HepG2 (cell line): ENCODE data around the gene TMEM240. TPM values are rescaled to one million over a fixed set of nuclear protein-coding genes. Genes with fewer than 3 reads are reported as not detected.
A peak's percentile ranks its signal among the peaks of the same experiment; 100 is the strongest.

ENCODE experiments used
- ARID2 ChIP-seq: sonication (generic); formaldehyde crosslinking; IDR thresholded peaks from 2 replicates; pipeline ENCODE4 v1.8.1; 2022; ENCODE audit warnings: mild to moderate bottlenecking, missing genetic modification reagents, borderline replicate concordance
- GPN1 ChIP-seq: sonication (generic); formaldehyde crosslinking; IDR thresholded peaks from 2 replicates; pipeline ENCODE4 v1.5.1; 2020; ENCODE audit warnings: missing genetic modification reagents, borderline replicate concordance
- GTF2F1 ChIP-seq: fragments of 150-350 bp; IDR thresholded peaks from 2 replicates; pipeline ENCODE4 v1.6.1; 2014; ENCODE audit warnings: low read length
- HDAC2 ChIP-seq: sonication (generic); formaldehyde crosslinking; IDR thresholded peaks from 2 replicates; pipeline ENCODE4 v1.4.0; 2020; ENCODE audit warnings: missing genetic modification reagents
- MXI1 ChIP-seq: IDR thresholded peaks from 3 replicates; pipeline ENCODE4 v1.6.1; 2012; ENCODE audit warnings: low read depth, low read length, inconsistent platforms, borderline replicate concordance
- NFYB ChIP-seq: sonication (generic); formaldehyde crosslinking; IDR thresholded peaks from 2 replicates; pipeline ENCODE4 v1.4.0; 2020; ENCODE audit warnings: missing genetic modification reagents
- PAX8 ChIP-seq: sonication (generic); formaldehyde crosslinking; IDR thresholded peaks from 2 replicates; pipeline ENCODE4 v1.8.0; 2022; ENCODE audit warnings: mild to moderate bottlenecking, missing genetic modification reagents, borderline replicate concordance
- RARG ChIP-seq: sonication (generic); formaldehyde crosslinking; IDR thresholded peaks from 2 replicates; pipeline ENCODE4 v1.4.0; 2020; ENCODE audit warnings: low read depth, mild to moderate bottlenecking, missing genetic modification reagents
- TERF1 ChIP-seq: sonication (generic); formaldehyde crosslinking; IDR thresholded peaks from 2 replicates; pipeline ENCODE4 v1.8.0; 2022; ENCODE audit warnings: mild to moderate bottlenecking, missing genetic modification reagents, moderate library complexity
- ZFP36L2 ChIP-seq: sonication (generic); formaldehyde crosslinking; IDR thresholded peaks from 2 replicates; pipeline ENCODE4 v1.4.0; 2020; ENCODE audit warnings: missing genetic modification reagents
- ZNF570 ChIP-seq: sonication (generic); formaldehyde crosslinking; IDR thresholded peaks from 2 replicates; pipeline ENCODE4 v1.4.0; 2020; ENCODE audit warnings: mild to moderate bottlenecking, missing genetic modification reagents, borderline replicate concordance
- ZNF770 ChIP-seq: sonication (generic); formaldehyde crosslinking; IDR thresholded peaks from 2 replicates; pipeline ENCODE4 v1.5.0; 2020; ENCODE audit warnings: mild to moderate bottlenecking, missing genetic modification reagents
- polyA plus RNA-seq, 8 experiments: library from polyadenylated mRNA; depleted of rRNA in 3 of 8; stranded (reverse) in 7 of 8; unstranded in 1 of 8; fragments of >200 nt; fragmentation: Illumina TruSeq in 4 of 8; extraction: Trizol in 4 of 8; gene quantifications; 2 replicates each; pipeline versions ENCODE4 v1.2.1 to v1.2.3, GENCODE V29; 2011 to 2016; ENCODE audit warnings: low read depth in 4 of 8, missing spikeins in 1 of 8, mixed read lengths in 1 of 8; ENCODE audit not compliant: insufficient read depth in 1 of 8
- total RNA-seq, 5 experiments: library from RNA; depleted of rRNA; stranded (reverse); fragments of >200 nt; fragmentation: Illumina TruSeq; extraction: Trizol; gene quantifications; 2 replicates each; pipeline ENCODE4 v1.2.3, GENCODE V29; 2016; ENCODE audit warnings: low read depth in 1 of 5
- TF ChIP-seq, protein P1 (sequence below): sonication (generic); formaldehyde crosslinking; IDR thresholded peaks from 2 replicates; pipeline ENCODE4 v1.4.0; 2020; ENCODE audit warnings: missing genetic modification reagents
- TF ChIP-seq, protein P2 (sequence below): sonication (generic); formaldehyde crosslinking; IDR thresholded peaks from 2 replicates; pipeline ENCODE4 v1.4.0; 2020; ENCODE audit warnings: missing genetic modification reagents

The TMEM240 gene
- total and polyA plus RNA-seq, 2 of the 13 experiments (the other 11 are each of a cell fraction or from before 2014, with no cell fraction given) = 0.17 TPM; not detected in 1

DNA sequence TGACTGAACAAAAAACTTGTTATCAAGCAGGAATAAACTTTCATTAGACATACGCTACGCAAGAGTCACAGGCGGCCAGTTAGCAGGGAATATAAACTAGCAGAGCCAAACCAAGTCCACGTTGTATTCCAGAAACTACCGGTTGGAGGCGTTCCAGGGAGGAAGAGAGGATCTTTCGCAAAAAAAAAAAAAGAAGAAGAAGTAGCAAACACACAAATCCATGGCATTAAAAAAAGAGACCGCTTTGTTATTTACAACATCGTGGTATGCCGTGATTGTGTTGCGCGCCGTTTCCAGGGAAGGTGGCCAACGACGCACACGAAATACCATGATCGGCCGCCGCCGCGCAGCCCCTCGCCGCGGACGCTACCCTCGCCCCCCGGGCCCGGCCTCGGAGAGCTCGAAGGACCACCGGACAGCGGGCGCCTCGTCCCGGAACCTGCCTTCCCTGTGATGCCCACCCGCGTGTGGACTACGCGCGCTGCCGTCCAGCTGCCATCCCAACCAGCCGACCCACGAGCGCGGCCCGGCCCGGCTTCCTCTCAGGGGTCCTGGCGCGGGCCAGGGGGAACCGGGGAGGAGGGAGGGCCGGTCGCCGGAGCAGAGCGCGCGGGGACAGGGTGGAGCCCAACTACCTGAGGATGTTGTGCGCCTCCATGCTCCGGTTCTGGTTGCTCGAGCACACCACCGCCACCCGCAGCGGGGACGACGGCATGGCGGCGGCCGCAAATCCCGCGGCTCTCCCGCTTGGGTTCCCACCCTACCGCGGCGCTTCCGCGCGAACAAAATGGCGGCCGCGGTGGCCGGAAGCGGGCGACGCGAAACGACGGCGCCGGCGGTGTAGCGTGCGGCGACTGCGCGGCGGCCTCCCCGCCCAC is 33.7 kb upstream of the TMEM240 start (continued):
- TF ChIP-seq ZNF770 (CRISPR knock-in tag) = no peak
- peak; percentile 39; the same call in 1 of the 3 replicates for TF ChIP-seq MXI1
- TF ChIP-seq RARG (CRISPR knock-in tag) = no peak
- no peak for TF ChIP-seq PAX8
- no peak for TF ChIP-seq HDAC2 (CRISPR knock-in tag)
- TF ChIP-seq, protein P1, sequence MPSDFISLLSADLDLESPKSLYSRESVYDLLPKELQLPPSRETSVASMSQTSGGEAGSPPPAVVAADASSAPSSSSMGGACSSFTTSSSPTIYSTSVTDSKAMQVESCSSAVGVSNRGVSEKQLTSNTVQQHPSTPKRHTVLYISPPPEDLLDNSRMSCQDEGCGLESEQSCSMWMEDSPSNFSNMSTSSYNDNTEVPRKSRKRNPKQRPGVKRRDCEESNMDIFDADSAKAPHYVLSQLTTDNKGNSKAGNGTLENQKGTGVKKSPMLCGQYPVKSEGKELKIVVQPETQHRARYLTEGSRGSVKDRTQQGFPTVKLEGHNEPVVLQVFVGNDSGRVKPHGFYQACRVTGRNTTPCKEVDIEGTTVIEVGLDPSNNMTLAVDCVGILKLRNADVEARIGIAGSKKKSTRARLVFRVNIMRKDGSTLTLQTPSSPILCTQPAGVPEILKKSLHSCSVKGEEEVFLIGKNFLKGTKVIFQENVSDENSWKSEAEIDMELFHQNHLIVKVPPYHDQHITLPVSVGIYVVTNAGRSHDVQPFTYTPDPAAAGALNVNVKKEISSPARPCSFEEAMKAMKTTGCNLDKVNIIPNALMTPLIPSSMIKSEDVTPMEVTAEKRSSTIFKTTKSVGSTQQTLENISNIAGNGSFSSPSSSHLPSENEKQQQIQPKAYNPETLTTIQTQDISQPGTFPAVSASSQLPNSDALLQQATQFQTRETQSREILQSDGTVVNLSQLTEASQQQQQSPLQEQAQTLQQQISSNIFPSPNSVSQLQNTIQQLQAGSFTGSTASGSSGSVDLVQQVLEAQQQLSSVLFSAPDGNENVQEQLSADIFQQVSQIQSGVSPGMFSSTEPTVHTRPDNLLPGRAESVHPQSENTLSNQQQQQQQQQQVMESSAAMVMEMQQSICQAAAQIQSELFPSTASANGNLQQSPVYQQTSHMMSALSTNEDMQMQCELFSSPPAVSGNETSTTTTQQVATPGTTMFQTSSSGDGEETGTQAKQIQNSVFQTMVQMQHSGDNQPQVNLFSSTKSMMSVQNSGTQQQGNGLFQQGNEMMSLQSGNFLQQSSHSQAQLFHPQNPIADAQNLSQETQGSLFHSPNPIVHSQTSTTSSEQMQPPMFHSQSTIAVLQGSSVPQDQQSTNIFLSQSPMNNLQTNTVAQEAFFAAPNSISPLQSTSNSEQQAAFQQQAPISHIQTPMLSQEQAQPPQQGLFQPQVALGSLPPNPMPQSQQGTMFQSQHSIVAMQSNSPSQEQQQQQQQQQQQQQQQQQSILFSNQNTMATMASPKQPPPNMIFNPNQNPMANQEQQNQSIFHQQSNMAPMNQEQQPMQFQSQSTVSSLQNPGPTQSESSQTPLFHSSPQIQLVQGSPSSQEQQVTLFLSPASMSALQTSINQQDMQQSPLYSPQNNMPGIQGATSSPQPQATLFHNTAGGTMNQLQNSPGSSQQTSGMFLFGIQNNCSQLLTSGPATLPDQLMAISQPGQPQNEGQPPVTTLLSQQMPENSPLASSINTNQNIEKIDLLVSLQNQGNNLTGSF (CRISPR knock-in tag) = no peak
- TF ChIP-seq ZFP36L2 = no peak
- peak; percentile 56; the same call in 1 of the 2 replicates for TF ChIP-seq ZNF570 (CRISPR knock-in tag)
- TF ChIP-seq GPN1 (CRISPR knock-in tag) = no peak
- no peak for TF ChIP-seq NFYB (CRISPR knock-in tag)
- TF ChIP-seq ARID2 (CRISPR knock-in tag) = no peak
- TF ChIP-seq, protein P2, sequence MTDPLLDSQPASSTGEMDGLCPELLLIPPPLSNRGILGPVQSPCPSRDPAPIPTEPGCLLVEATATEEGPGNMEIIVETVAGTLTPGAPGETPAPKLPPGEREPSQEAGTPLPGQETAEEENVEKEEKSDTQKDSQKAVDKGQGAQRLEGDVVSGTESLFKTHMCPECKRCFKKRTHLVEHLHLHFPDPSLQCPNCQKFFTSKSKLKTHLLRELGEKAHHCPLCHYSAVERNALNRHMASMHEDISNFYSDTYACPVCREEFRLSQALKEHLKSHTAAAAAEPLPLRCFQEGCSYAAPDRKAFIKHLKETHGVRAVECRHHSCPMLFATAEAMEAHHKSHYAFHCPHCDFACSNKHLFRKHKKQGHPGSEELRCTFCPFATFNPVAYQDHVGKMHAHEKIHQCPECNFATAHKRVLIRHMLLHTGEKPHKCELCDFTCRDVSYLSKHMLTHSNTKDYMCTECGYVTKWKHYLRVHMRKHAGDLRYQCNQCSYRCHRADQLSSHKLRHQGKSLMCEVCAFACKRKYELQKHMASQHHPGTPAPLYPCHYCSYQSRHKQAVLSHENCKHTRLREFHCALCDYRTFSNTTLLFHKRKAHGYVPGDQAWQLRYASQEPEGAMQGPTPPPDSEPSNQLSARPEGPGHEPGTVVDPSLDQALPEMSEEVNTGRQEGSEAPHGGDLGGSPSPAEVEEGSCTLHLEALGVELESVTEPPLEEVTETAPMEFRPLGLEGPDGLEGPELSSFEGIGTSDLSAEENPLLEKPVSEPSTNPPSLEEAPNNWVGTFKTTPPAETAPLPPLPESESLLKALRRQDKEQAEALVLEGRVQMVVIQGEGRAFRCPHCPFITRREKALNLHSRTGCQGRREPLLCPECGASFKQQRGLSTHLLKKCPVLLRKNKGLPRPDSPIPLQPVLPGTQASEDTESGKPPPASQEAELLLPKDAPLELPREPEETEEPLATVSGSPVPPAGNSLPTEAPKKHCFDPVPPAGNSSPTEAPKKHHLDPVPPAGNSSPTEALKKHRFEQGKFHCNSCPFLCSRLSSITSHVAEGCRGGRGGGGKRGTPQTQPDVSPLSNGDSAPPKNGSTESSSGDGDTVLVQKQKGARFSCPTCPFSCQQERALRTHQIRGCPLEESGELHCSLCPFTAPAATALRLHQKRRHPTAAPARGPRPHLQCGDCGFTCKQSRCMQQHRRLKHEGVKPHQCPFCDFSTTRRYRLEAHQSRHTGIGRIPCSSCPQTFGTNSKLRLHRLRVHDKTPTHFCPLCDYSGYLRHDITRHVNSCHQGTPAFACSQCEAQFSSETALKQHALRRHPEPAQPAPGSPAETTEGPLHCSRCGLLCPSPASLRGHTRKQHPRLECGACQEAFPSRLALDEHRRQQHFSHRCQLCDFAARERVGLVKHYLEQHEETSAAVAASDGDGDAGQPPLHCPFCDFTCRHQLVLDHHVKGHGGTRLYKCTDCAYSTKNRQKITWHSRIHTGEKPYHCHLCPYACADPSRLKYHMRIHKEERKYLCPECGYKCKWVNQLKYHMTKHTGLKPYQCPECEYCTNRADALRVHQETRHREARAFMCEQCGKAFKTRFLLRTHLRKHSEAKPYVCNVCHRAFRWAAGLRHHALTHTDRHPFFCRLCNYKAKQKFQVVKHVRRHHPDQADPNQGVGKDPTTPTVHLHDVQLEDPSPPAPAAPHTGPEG (CRISPR knock-in tag) = peak; percentile 83; the same call in 1 of the 2 replicates
- no peak for TF ChIP-seq GTF2F1
- TF ChIP-seq TERF1 (CRISPR knock-in tag) = peak; percentile 81; the same call in 1 of the 2 replicates
